ENCODE measurements around the gene FRMD5. TPM values are rescaled to one million over a fixed set of nuclear protein-coding genes. Genes with fewer than 3 reads are reported as not detected.

Gene FRMD5
- total RNA-seq, 4 donors from 2014 or later = 0.31 to 0.72 TPM; not detected in 2

- no peak for DNase-seq (ENCODE audit: low spot score in 2 of 2)
- H3K9me3 ChIP-seq = no peaks in the 10 kb centered on the region
- 73% methylated on average over 1 of the region's 1 CpG for WGBS
Observed at GRCh38 chr15:44137750-44138149, 57.3 kb downstream of the FRMD5 start.

GRCh38 chr15:44136991-44137477 is 58.0 kb downstream of the FRMD5 start:
- Histone ChIP-seq H3K9me3 (no peaks in the 10 kb centered on the region), H3K27ac (no peak overlapping the region), H3K36me3 (no peaks in the 10 kb centered on the region), H3K4me1 (no peaks in the 10 kb centered on the region), H3K27me3 (no peaks in the 10 kb centered on the region), H3K4me3 (no peak overlapping the region)
- no peak for TF ChIP-seq CTCF (IDR thresholded peaks at IDR 0.05)
- no peak for TF ChIP-seq POLR2A (IDR thresholded peaks at IDR 0.05)
- no peak for TF ChIP-seq POLR2AphosphoS5 (IDR thresholded peaks at IDR 0.05)
- DNase-seq (ENCODE audit: low spot score in 2 of 2) = no peak
- WGBS = 58% methylated on average over 3 of the region's 3 CpGs

More at GRCh38 chr15:44137750-44138149, 57.3 kb downstream of the FRMD5 start:
- Histone ChIP-seq H3K4me1 (no peaks in the 10 kb centered on the region), H3K4me3 (no peak overlapping the region), H3K36me3 (no peaks in the 10 kb centered on the region), H3K27me3 (no peaks in the 10 kb centered on the region), H3K27ac (no peak overlapping the region)
- TF ChIP-seq EP300 (IDR thresholded peaks at IDR 0.05) (no peak), POLR2A (IDR thresholded peaks at IDR 0.05) (no peak), CTCF (IDR thresholded peaks at IDR 0.05) (no peak), POLR2AphosphoS5 (IDR thresholded peaks at IDR 0.05) (no peak)

- Histone ChIP-seq H3K36me3 (no peaks in the 10 kb centered on the region), H3K27ac (no peak overlapping the region), H3K4me1 (no peaks in the 10 kb centered on the region), H3K9me3 (no peaks in the 10 kb centered on the region), H3K4me3 (no peak overlapping the region), H3K27me3 (no peaks in the 10 kb centered on the region)
- TF ChIP-seq POLR2AphosphoS5 (IDR thresholded peaks at IDR 0.05) (no peak), CTCF (IDR thresholded peaks at IDR 0.05) (no peak), POLR2A (IDR thresholded peaks at IDR 0.05) (no peak), EP300 (IDR thresholded peaks at IDR 0.05) (no peak)
- no peak for DNase-seq (ENCODE audit: low spot score in 2 of 2)
- WGBS = 90% methylated on average over 10 of the region's 10 CpGs
Observed at GRCh38 chr15:44132057-44132456, 63.0 kb downstream of the FRMD5 start.

- Histone ChIP-seq H3K36me3 (no peaks in the 10 kb centered on the region), H3K9me3 (no peaks in the 10 kb centered on the region), H3K4me1 (no peaks in the 10 kb centered on the region), H3K4me3 (no peak overlapping the region), H3K27me3 (no peaks in the 10 kb centered on the region), H3K27ac (no peak overlapping the region)
- no peak for DNase-seq (ENCODE audit: low spot score in 2 of 2)
- TF ChIP-seq CTCF (IDR thresholded peaks at IDR 0.05) (no peak), EP300 (IDR thresholded peaks at IDR 0.05) (no peak), POLR2AphosphoS5 (IDR thresholded peaks at IDR 0.05) (no peak), POLR2A (IDR thresholded peaks at IDR 0.05) (no peak)
Observed at GRCh38 chr15:44130778-44131177, 64.3 kb downstream of the FRMD5 start.

- DNase-seq (ENCODE audit: low spot score in 2 of 2) = no peak
- H3K9me3 ChIP-seq = no peaks in the 10 kb centered on the region
- H3K27me3 ChIP-seq = no peaks in the 10 kb centered on the region
- H3K27ac ChIP-seq = no peak overlapping the region
- WGBS = 89% methylated on average over 5 of the region's 5 CpGs
- no peak overlapping the region for H3K4me3 ChIP-seq
- no peaks in the 10 kb centered on the region for H3K4me1 ChIP-seq
- H3K36me3 ChIP-seq = no peaks in the 10 kb centered on the region
- TF ChIP-seq EP300 (IDR thresholded peaks at IDR 0.05) (no peak), POLR2AphosphoS5 (IDR thresholded peaks at IDR 0.05) (no peak), POLR2A (IDR thresholded peaks at IDR 0.05) (no peak), CTCF (IDR thresholded peaks at IDR 0.05) (no peak)
Observed at GRCh38 chr15:44129911-44130310, 65.2 kb downstream of the FRMD5 start.
